Gastrocnemius medialis (tissue), 4 donors: ENCODE data around the gene FBXO42.

Experiments used
- POLR2A ChIP-seq, 2 donors: fragments of 450-650 bp; IDR thresholded peaks; one replicate each; pipeline ENCODE4 v1.6.1; 2017; ENCODE audit warnings: antibody characterized with exemption in 2 of 2, mild to moderate bottlenecking in 2 of 2, moderate library complexity in 2 of 2
- TF ChIP-seq, protein P1 (sequence below), 5 experiments: fragments of 450-650 bp in 3 of 5; fragments of 200-600 bp in 2 of 5; sonication (generic) in 2 of 5; IDR thresholded peaks in 4 of 5; conservative IDR thresholded peaks in 1 of 5; 1 replicate in 4 of 5; 2 replicates in 1 of 5; pipeline ENCODE4 v1.5.1; 2016 to 2019; ENCODE audit warnings: antibody characterized with exemption in 5 of 5, mild to moderate bottlenecking in 3 of 5, moderate library complexity in 3 of 5

DNA sequence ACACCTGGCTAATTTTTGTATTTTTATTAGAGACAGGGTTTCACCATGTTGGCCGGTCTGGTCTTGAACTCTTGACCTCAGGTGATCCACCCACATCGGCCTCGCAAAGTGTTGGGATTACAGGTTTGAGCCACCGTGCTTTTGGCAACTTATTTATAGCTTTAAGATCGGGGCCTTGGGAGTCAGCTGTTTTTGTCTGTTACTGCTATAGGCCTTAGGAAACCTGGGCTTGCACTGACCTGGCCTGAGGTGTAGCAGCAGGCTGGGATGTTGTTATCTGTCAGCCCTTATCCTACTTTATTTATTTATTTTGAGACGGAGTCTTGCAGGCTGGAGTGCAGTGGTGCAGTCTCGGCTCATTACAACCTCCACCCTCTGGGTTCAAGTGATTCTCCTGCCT lies 26.2 kb upstream of the FBXO42 start:
- TF ChIP-seq, protein P1, sequence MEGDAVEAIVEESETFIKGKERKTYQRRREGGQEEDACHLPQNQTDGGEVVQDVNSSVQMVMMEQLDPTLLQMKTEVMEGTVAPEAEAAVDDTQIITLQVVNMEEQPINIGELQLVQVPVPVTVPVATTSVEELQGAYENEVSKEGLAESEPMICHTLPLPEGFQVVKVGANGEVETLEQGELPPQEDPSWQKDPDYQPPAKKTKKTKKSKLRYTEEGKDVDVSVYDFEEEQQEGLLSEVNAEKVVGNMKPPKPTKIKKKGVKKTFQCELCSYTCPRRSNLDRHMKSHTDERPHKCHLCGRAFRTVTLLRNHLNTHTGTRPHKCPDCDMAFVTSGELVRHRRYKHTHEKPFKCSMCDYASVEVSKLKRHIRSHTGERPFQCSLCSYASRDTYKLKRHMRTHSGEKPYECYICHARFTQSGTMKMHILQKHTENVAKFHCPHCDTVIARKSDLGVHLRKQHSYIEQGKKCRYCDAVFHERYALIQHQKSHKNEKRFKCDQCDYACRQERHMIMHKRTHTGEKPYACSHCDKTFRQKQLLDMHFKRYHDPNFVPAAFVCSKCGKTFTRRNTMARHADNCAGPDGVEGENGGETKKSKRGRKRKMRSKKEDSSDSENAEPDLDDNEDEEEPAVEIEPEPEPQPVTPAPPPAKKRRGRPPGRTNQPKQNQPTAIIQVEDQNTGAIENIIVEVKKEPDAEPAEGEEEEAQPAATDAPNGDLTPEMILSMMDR (IDR thresholded peaks at IDR 0.05 in 4 of 5, conservative IDR thresholded peaks at IDR 0.05 in 1 of 5) = no peak
- TF ChIP-seq POLR2A (IDR thresholded peaks at IDR 0.05) = no peak
